GM19438 (cell line): Measurements from ENCODE around the gene TNFSF12.
A peak's percentile ranks its signal among the peaks of the same experiment; 100 is the strongest.
"Not testable (repeated sequence)": the region's sequence is repeated elsewhere in the genome, so short reads cannot be mapped to it uniquely, and the experiment has no call there.

ENCODE experiments used
- ATAC-seq: cut with Tn5 transposase; IDR thresholded peaks from one replicate; pipeline ENCODE4 v1.9.1; 2021; ENCODE audit warnings: low read depth; ENCODE audit not compliant: unreplicated experiment

The TNFSF12 gene

GRCh38 chr17:7583253-7584109, 34.6 kb downstream of the TNFSF12 start, which contains the start of gene MPDU1:
Gene MPDU1 (plus strand): TSS chr17:7583852. CDS start chr17:7583863, 11 bp downstream.
- peak; percentile 70 for ATAC-seq

- ATAC-seq, result no peak
Measured at GRCh38 chr17:7586673-7587419, 38.0 kb downstream of the TNFSF12 start.

- no peak for ATAC-seq
Measured at GRCh38 chr17:7587420-7588151, 38.7 kb downstream of the TNFSF12 start.

- no peak for ATAC-seq
Measured at GRCh38 chr17:7588553-7589203, 39.8 kb downstream of the TNFSF12 start.

- ATAC-seq, result no peak
Measured at GRCh38 chr17:7589204-7589868, 40.5 kb downstream of the TNFSF12 start.

GRCh38 chr17:7589891-7590691, 41.2 kb downstream of the TNFSF12 start, which contains the start of gene SOX15:
Gene SOX15 (minus strand): TSS chr17:7590094. CDS start chr17:7589676, 418 bp downstream.
- no peak for ATAC-seq

GRCh38 chr17:7590743-7591142, 41.9 kb downstream of the TNFSF12 start:
- no peak for ATAC-seq

- no peak for ATAC-seq
Measured at GRCh38 chr17:7591596-7591995, 42.7 kb downstream of the TNFSF12 start.

GRCh38 chr17:7592422-7593021, 43.7 kb downstream of the TNFSF12 start:
- ATAC-seq, result no peak

- ATAC-seq, result no peak
Measured at GRCh38 chr17:7593296-7593695, 44.4 kb downstream of the TNFSF12 start.

GRCh38 chr17:7597561-7597960, 48.7 kb downstream of the TNFSF12 start:
- ATAC-seq, result not testable (repeated sequence)

- no peak for ATAC-seq
Measured at GRCh38 chr17:7606280-7606679, 57.4 kb downstream of the TNFSF12 start.
